ENCODE measurements around the gene IARS1.

IARS1 gene

GRCh38 chr9:92247296-92247695, 46.2 kb downstream of the IARS1 start:
- no peak for DNase-seq (ENCODE audit: extremely low read depth in 1 of 2, low read depth in 1 of 2)

GRCh38 chr9:92245005-92245797, 48.3 kb downstream of the IARS1 start:
- DNase-seq (ENCODE audit: extremely low read depth in 1 of 2, low read depth in 1 of 2) = no peak
